GM12878 (cell line): ENCODE results near the gene SPAG7.

ENCODE experiments used
- ATF3 ChIP-seq: IDR thresholded peaks from 2 replicates; pipeline ENCODE4 v1.6.1; 2011; ENCODE audit warnings: low read depth, mild to moderate bottlenecking, low read length, moderate library complexity, borderline replicate concordance; ENCODE audit errors: extremely low read depth
- CTCF ChIP-seq, 3 experiments: IDR thresholded peaks in 2 of 3; conservative IDR thresholded peaks in 1 of 3; 2 replicates each; pipeline ENCODE4 v1.5.1; 2011; ENCODE audit warnings: low read depth in 3 of 3, low read length in 3 of 3, mild to moderate bottlenecking in 3 of 3, control low read depth in 2 of 3, moderate library complexity in 2 of 3, inconsistent platforms in 1 of 3, mixed read lengths in 1 of 3; ENCODE audit not compliant: control insufficient read depth in 2 of 3, insufficient read depth in 1 of 3; ENCODE audit errors: extremely low read depth in 1 of 3
- EP300 ChIP-seq, 2 experiments: fragments of 150-350 bp in 1 of 2; IDR thresholded peaks; 2 replicates each; pipeline ENCODE4 v1.6.1; 2011 to 2012; ENCODE audit warnings: low read depth in 2 of 2, low read length in 2 of 2, borderline replicate concordance in 1 of 2, improper control_type of control experiment in 1 of 2, inconsistent platforms in 1 of 2; ENCODE audit not compliant: control insufficient read depth in 1 of 2
- HDAC2 ChIP-seq: fragments of 200-600 bp; sonication (generic); IDR thresholded peaks from 2 replicates; pipeline ENCODE4 v1.6.1; 2017
- NBN ChIP-seq: fragments of 450-650 bp; IDR thresholded peaks from 2 replicates; pipeline ENCODE4 v1.6.1; 2016
- NR2C1 ChIP-seq: fragments of 450-650 bp; IDR thresholded peaks from 2 replicates; pipeline ENCODE4 v1.6.1; 2017; ENCODE audit warnings: antibody characterized with exemption, mild to moderate bottlenecking, moderate library complexity
- NR2C2 ChIP-seq: IDR thresholded peaks from 2 replicates; pipeline ENCODE4 v1.6.1; 2011; ENCODE audit warnings: borderline replicate concordance, low read depth; ENCODE audit not compliant: control insufficient read depth, insufficient read length
- POLR2A ChIP-seq: IDR thresholded peaks from 2 replicates; pipeline ENCODE4 v1.6.1; 2011; ENCODE audit warnings: low read depth, mild to moderate bottlenecking, low read length
- RCOR1 ChIP-seq: conservative IDR thresholded peaks from 2 replicates; pipeline ENCODE4 v1.6.1; 2012; ENCODE audit warnings: low read depth, low read length, improper control_type of control experiment
- YY1 ChIP-seq: IDR thresholded peaks from 2 replicates; pipeline ENCODE4 v1.6.1; 2011; ENCODE audit warnings: low read depth, mild to moderate bottlenecking, low read length
- ZBTB11 ChIP-seq: fragments of 450-650 bp; formaldehyde crosslinking; IDR thresholded peaks from 2 replicates; pipeline ENCODE4 v1.5.0; 2022; ENCODE audit warnings: mild to moderate bottlenecking, missing genetic modification characterization

GRCh38 chr17:5014357-5014756, 46.7 kb upstream of the SPAG7 start:
- TF ChIP-seq ZBTB11 (CRISPR knock-in tag) (no peak), NR2C2 (no peak), ATF3 (no peak), RCOR1 (no peak), CTCF (IDR thresholded peaks at IDR 0.05 in 2 of 3, conservative IDR thresholded peaks at IDR 0.05 in 1 of 3; ENCODE audit: control insufficient read depth in 2 of 3, extremely low read depth in 1 of 3, insufficient read depth in 1 of 3, low read depth in 3 of 3, low read length in 3 of 3) (no peak), HDAC2 (no peak), EP300 (IDR thresholded peaks at IDR 0.05; ENCODE audit: borderline replicate concordance in 1 of 2, control insufficient read depth in 1 of 2, low read depth in 2 of 2, low read length in 2 of 2) (no peak), POLR2A (0 out of 2 replicates have a peak, but pooled peaks have one; percentile 8), NBN (no peak), NR2C1 (no peak), YY1 (no peak)
